IPS-18a (cell line): ENCODE results near the gene CRABP2.

ENCODE experiments used
- H3K27ac ChIP-seq: one replicate; pipeline ENCODE4 v1.5.1; 2013; ENCODE audit warnings: low read length
- H3K27me3 ChIP-seq: one replicate; pipeline ENCODE4 v1.6.1; 2013; ENCODE audit warnings: mild to moderate bottlenecking, low read length; ENCODE audit not compliant: control insufficient read depth, insufficient read depth
- H3K36me3 ChIP-seq: one replicate; pipeline ENCODE4 v1.6.1; 2013; ENCODE audit warnings: low read depth, low read length; ENCODE audit not compliant: control insufficient read depth
- H3K4me1 ChIP-seq: one replicate; pipeline ENCODE4 v1.6.1; 2013; ENCODE audit warnings: low read depth, low read length; ENCODE audit not compliant: control insufficient read depth
- H3K4me3 ChIP-seq: one replicate; pipeline ENCODE4 v1.5.1; 2013; ENCODE audit warnings: low read length
- H3K9ac ChIP-seq: one replicate; pipeline ENCODE4 v1.6.1; 2013; ENCODE audit warnings: mild to moderate bottlenecking, low read length, moderate library complexity
- H3K9me3 ChIP-seq: one replicate; pipeline ENCODE4 v1.6.1; 2013; ENCODE audit warnings: low read depth, low read length; ENCODE audit not compliant: control insufficient read depth

Gene CRABP2

GRCh38 chr1:156654700-156655099, 50.7 kb downstream of the CRABP2 start:
- no peak overlapping the region for H3K9ac ChIP-seq
- peaks cover 54% of the 10 kb centered on the region for H3K27me3 ChIP-seq
- no peak overlapping the region for H3K4me3 ChIP-seq
- peaks cover 7% of the 10 kb centered on the region for H3K4me1 ChIP-seq
- H3K9me3 ChIP-seq = no peaks in the 10 kb centered on the region
- H3K27ac ChIP-seq = no peak overlapping the region
- H3K36me3 ChIP-seq = no peaks in the 10 kb centered on the region

- Histone ChIP-seq H3K27ac (no peak overlapping the region), H3K9ac (no peak overlapping the region), H3K4me1 (peaks cover 5% of the 10 kb centered on the region), H3K27me3 (peaks cover 37% of the 10 kb centered on the region), H3K36me3 (no peaks in the 10 kb centered on the region), H3K9me3 (no peaks in the 10 kb centered on the region), H3K4me3 (no peak overlapping the region)
Observed at GRCh38 chr1:156652992-156653355, 52.4 kb downstream of the CRABP2 start.

- no peak overlapping the region for H3K4me3 ChIP-seq
- peaks cover 5% of the 10 kb centered on the region for H3K4me1 ChIP-seq
- H3K9me3 ChIP-seq = no peaks in the 10 kb centered on the region
- no peak overlapping the region for H3K27ac ChIP-seq
- H3K27me3 ChIP-seq = peaks cover 31% of the 10 kb centered on the region
- H3K9ac ChIP-seq = no peak overlapping the region
- H3K36me3 ChIP-seq = no peaks in the 10 kb centered on the region
Observed at GRCh38 chr1:156652131-156652991, 53.0 kb downstream of the CRABP2 start.
